Stimulated activated memory B cell treated with anti-CD40 and anti-IgM and Interleukin-4, amounts not matched to agents 10 μg/mL and 1 μg/mL and 100 μg/mL, for 72 hours (primary cell): ENCODE data around the gene MLEC.
"Not testable (repeated sequence)": the region's sequence is repeated elsewhere in the genome, so short reads cannot be mapped to it uniquely, and the experiment has no call there.

Source experiments
- ATAC-seq: fragments of 150-1000 bp; cut with Tn5 transposase; 2 replicates; pipeline ENCODE4 v1.10.0; 2021
- H3K27ac Mint-ChIP-seq: one replicate; pipeline ENCODE4 v1.8.0; 2022; ENCODE audit warnings: mild to moderate bottlenecking, mixed read lengths
- H3K27me3 Mint-ChIP-seq: one replicate; pipeline ENCODE4 v1.8.0; 2022; ENCODE audit warnings: mixed read lengths
- H3K36me3 Mint-ChIP-seq: one replicate; pipeline ENCODE4 v1.8.0; 2022; ENCODE audit warnings: mixed read lengths
- H3K4me1 Mint-ChIP-seq: one replicate; pipeline ENCODE4 v1.8.0; 2022; ENCODE audit warnings: mixed read lengths
- H3K4me3 Mint-ChIP-seq: one replicate; pipeline ENCODE4 v1.8.0; 2022; ENCODE audit warnings: mild to moderate bottlenecking, moderate library complexity, mixed read lengths
- H3K9me3 Mint-ChIP-seq: one replicate; pipeline ENCODE4 v1.8.0; 2022; ENCODE audit warnings: mixed read lengths

Gene MLEC

DNA sequence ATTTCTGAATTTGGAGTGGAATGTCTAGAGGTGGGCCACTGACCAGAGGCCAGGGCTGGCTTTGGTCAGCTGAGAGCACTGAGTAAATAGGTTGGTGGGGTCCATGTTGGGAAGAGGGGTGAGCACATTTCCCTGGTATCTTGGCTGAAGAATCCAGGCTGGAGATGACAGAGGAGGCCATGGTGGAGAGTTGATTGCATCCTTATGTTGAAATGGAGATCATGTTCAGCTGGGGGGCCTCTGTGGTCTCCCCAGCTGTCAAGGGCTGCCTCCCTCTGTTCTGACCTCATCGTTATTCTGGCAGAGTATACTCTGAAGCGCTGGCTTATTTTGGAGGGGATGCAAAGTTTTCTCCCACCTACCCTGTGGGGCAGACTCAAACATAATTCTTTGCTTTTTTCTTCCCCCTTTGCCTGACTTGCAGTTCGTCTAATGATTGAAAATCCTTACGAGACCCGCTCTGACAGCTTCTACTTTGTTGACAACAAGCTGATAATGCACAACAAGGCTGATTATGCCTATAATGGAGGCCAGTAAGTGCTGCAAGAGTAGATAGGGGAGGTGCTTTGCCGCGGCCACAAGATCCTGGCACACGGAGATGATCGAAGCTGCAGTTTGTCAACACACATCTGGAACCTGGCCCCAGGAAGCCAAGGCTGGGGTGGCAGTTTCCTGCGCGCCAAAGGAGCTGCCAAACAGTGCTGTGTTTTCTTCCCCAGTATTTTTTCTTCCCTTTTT, 32.7 kb downstream of the MLEC start:
- Mint-ChIP-seq H3K4me1 (peaks cover 28% of the 10 kb centered on the region), H3K27ac (no peak overlapping the region), H3K9me3 (no peaks in the 10 kb centered on the region), H3K27me3 (no peaks in the 10 kb centered on the region), H3K36me3 (peaks cover 71% of the 10 kb centered on the region), H3K4me3 (no peak overlapping the region)
- no peak for ATAC-seq

DNA sequence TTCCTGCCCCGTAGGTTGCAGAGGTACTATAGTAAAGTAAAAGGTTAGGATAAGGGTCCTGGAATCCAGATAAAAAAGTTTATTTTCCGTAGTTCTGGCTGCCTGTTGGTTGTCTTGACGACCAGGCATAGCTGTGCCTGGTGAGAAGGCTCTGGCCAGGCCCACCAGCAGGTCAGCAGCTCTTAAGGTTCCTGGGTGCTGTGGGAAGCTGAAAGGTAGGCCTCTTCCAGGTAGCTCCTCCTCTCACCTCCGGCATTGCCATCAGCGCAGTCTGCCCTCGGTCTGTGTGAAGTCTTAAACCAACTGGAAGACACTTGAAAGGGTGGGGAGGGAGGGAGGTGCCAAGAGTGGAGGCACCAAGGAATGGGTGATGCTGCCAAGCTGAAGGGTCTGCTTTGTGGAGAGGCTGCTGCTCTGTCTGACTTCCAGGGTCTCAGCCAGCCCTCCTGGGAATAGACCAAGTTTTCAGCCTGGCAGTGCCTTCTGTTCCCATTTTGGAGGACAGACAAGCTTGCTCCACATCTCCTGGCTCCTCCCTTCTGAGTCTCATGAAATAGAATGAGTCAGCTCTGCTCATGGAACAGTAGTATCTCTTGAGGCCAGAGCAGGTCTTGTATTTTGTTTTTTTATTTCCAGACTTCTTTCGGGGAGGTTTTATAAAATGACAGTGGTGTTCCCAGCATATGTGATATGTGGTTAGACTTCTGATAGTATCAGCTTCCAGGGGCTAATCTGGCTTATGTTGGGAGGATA, 33.5 kb downstream of the MLEC start:
- H3K27ac Mint-ChIP-seq, result no peak overlapping the region

DNA sequence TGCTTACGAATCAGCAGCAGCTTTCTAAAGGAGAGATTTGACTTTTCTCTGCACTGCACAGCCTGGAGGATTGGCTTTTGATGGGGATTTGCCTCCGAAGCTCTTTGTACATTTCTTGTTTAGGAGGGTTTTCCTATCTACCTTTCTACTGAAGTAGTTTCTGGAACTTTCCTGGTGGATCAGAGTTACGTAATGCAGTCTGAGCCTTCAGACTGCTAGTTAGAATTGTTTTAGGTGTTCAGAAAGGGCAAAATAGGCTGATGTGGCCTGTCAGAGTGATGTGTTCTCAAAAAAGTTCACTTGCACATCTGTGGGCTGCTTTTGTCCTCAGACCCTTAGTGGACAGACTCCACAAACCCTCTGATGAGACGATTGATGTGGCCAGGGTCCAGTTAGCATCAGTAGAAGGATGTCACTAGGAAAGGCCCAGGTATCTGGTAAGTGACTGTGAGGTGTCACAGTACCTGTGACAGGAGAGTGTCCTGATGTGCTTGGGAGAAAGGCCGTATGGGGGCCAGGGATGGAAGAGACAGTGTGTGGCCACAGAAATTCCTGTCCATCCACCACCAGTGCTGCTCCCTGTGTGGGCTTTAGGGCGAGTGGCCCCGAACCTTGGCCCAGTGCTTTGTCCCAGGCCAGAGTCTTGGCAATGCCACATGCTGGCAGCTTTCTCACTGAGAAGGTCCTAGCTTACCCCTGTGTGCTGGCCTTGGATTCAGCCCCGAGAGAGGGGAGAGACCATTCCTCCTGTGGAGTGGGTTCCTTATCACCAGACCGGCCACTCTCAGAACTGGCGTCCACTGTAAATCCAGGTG, 34.2 kb downstream of the MLEC start:
- Mint-ChIP-seq H3K27ac (no peak overlapping the region), H3K4me1 (peaks cover 40% of the 10 kb centered on the region), H3K27me3 (no peaks in the 10 kb centered on the region), H3K9me3 (no peaks in the 10 kb centered on the region), H3K4me3 (no peak overlapping the region), H3K36me3 (peaks cover 70% of the 10 kb centered on the region)
- no peak for ATAC-seq

More for the DNA sequence above, 33.5 kb downstream of the MLEC start:
- peaks cover 73% of the 10 kb centered on the region for H3K36me3 Mint-ChIP-seq
- no peak for ATAC-seq
- no peak overlapping the region for H3K4me3 Mint-ChIP-seq
- peaks cover 35% of the 10 kb centered on the region for H3K4me1 Mint-ChIP-seq
- H3K27me3 Mint-ChIP-seq, result no peaks in the 10 kb centered on the region
- H3K9me3 Mint-ChIP-seq, result no peaks in the 10 kb centered on the region

DNA sequence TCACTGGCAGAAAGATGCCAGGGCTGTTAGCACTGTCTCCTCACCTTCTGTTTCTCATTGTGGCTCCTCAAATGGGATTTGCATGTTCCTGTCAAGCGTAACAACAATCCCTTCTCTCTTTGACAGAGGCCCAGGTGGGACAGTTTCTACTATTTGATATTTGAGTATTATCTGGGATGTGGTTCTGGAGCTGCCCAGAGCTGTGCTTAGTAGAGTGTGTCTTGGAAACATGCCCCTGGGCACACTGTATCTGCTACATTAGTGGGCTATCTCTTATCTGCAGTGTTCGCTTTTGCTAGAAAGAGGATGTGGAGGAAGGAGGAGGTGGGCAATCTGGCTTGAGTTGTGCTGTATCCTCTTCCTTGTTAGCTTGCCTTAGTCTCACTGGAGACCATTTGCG, 34.9 kb downstream of the MLEC start:
- H3K27me3 Mint-ChIP-seq, result no peaks in the 10 kb centered on the region
- no peak for ATAC-seq
- no peak overlapping the region for H3K27ac Mint-ChIP-seq
- no peak overlapping the region for H3K4me3 Mint-ChIP-seq
- H3K4me1 Mint-ChIP-seq, result peaks cover 42% of the 10 kb centered on the region
- no peaks in the 10 kb centered on the region for H3K9me3 Mint-ChIP-seq
- H3K36me3 Mint-ChIP-seq, result peaks cover 63% of the 10 kb centered on the region

DNA sequence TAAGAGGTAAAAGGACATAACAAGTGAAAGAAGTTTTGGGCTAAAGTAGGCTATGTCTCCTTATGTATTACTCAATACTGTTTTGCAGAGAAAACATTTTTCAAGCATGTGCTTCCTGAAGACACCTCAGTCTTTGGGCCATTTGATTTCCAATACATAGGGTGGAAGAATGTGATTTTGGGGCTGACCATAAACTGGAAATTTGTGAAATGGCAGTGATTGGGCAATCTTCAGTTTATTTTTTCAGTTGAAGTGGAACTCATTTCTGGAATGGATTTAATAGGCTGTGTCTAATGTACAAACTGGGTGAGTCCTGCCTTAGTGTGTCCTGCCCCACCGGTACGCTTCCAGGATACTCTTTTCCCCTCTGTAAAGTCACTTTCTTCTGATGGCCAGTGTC, 35.8 kb downstream of the MLEC start:
- H3K4me1 Mint-ChIP-seq, result peaks cover 42% of the 10 kb centered on the region
- H3K9me3 Mint-ChIP-seq, result no peaks in the 10 kb centered on the region
- no peak overlapping the region for H3K27ac Mint-ChIP-seq
- no peak for ATAC-seq
- H3K4me3 Mint-ChIP-seq, result no peak overlapping the region
- no peaks in the 10 kb centered on the region for H3K27me3 Mint-ChIP-seq
- peaks cover 59% of the 10 kb centered on the region for H3K36me3 Mint-ChIP-seq

DNA sequence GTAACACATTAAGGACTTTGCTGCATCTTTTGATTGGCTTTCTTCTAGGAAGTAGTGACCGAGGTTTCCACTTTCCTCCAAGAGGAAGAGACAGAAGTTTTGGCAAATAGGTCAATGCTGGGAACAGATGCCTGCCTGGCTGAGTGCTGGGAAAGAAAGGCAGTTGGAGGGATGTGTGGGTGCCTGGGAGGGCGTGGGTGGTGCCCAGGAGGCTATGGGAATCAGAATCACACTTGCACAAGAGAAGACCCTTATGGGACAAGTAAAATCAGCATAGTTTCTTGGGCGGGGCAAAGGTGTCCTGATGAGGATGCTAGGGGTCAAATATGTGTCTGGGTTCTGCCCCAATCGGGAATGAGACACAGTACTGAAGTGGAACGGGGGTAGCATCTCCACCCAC, 37.8 kb downstream of the MLEC start:
- H3K36me3 Mint-ChIP-seq, result peaks cover 52% of the 10 kb centered on the region
- H3K9me3 Mint-ChIP-seq, result no peaks in the 10 kb centered on the region
- peak overlapping the region; percentile 81 for H3K4me3 Mint-ChIP-seq
- no peak overlapping the region for H3K27ac Mint-ChIP-seq
- H3K4me1 Mint-ChIP-seq, result peaks cover 36% of the 10 kb centered on the region
- H3K27me3 Mint-ChIP-seq, result no peaks in the 10 kb centered on the region
- no peak for ATAC-seq

DNA sequence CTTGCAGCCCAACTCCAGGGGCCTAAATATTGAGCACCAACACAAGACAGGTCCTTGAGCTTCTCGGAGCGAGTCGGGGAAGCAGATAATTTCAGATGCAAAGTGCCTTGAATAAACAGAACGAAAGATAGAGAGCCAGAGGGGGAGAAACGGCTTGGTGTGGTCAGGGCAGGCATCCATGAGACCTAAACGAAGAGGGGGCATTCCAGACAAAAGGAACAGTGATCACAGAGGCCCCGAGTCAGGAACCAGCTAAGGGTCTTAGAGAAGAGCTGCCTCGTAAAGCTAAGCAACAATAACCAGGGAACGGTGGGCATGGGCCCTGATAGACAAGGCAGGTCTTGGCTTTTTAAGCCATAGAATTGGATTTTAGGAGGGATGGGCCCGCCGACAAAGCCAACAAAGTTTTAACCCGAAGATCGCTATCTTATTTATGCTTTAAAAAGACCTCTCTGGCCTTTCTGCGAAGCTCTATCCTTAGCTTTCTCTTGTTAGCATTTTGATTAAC, 38.3 kb downstream of the MLEC start:
- H3K27ac Mint-ChIP-seq, result no peak overlapping the region
- ATAC-seq, result no peak

DNA sequence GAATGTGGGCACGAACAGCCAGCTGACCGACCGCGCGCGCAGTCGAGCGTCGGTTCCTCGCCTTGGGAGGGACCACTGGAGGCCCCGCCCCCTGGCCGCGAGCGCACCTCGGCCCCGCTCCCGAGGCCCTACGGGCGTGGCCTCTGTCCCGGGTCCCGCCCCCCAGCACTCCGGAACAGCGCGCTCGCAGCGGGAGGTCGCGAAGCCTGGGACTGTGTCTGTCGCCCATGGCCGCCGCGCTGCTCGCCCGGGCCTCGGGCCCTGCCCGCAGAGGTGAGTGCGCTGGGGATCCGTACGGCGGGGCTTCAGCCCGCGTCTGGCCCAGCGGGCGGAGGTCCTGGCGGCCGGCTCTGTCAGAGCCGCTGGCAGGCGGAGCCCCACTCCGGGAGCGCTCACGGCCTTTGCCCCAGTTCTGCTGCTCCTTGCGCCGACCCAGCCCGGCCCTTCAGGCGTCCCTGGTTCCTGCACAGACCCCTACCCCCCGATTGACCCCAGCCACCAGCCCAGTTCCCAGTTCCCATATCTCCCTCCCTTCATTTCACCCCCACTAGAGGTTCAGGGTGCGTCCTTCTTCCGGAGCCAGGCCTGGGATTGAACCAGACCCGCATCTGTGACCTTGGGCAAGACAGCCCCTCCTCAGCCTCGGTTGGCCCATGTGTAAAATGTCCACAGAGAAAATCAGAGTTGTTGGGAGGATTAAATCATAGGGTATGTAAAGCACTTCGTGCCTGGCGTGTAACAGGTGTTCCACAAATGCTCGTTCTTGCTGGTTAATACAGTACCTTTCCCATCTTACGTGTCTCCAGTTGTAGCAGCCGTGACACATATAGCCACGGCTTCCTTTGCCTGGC, 38.9 kb downstream of the MLEC start, which contains the start of gene ACADS:
Gene ACADS, plus strand, starts transcription at position 168 of the 851 bp plus-strand sequence. Its CDS starts 60 bp downstream, at position 228.
- H3K27me3 Mint-ChIP-seq, result no peaks in the 10 kb centered on the region
- peaks cover 51% of the 10 kb centered on the region for H3K36me3 Mint-ChIP-seq
- H3K4me3 Mint-ChIP-seq, result peak within 1 kb of the TSS; percentile 81
- H3K27ac Mint-ChIP-seq, result peak within 1 kb of the TSS; percentile 71
- no peaks in the 10 kb centered on the region for H3K9me3 Mint-ChIP-seq
- H3K4me1 Mint-ChIP-seq, result peaks cover 36% of the 10 kb centered on the region
- peak; percentile 100 for ATAC-seq

More for the DNA sequence above, 38.3 kb downstream of the MLEC start:
- H3K4me1 Mint-ChIP-seq, result peaks cover 36% of the 10 kb centered on the region
- no peaks in the 10 kb centered on the region for H3K9me3 Mint-ChIP-seq
- no peaks in the 10 kb centered on the region for H3K27me3 Mint-ChIP-seq
- H3K36me3 Mint-ChIP-seq, result peaks cover 52% of the 10 kb centered on the region
- peak overlapping the region; percentile 81 for H3K4me3 Mint-ChIP-seq

DNA sequence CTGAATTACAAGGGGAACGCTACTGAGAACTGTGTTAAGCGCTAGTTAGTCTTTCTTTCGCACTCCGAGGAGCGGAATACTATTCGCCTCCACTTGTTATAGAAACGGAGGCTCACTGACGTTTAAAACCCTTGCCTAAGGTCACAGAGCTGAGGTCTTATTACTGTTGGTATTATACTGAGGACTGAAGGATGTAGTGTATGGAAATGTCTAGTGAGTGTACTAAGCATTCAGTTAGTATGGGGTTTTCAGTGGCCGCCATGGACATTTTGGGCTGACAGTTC, 39.5 kb downstream of the MLEC start:
- Mint-ChIP-seq H3K4me3 (peak overlapping the region; percentile 81), H3K36me3 (peaks cover 47% of the 10 kb centered on the region), H3K9me3 (no peaks in the 10 kb centered on the region), H3K27ac (peak overlapping the region; percentile 71), H3K4me1 (peaks cover 31% of the 10 kb centered on the region), H3K27me3 (no peaks in the 10 kb centered on the region)
- ATAC-seq, result no peak

DNA sequence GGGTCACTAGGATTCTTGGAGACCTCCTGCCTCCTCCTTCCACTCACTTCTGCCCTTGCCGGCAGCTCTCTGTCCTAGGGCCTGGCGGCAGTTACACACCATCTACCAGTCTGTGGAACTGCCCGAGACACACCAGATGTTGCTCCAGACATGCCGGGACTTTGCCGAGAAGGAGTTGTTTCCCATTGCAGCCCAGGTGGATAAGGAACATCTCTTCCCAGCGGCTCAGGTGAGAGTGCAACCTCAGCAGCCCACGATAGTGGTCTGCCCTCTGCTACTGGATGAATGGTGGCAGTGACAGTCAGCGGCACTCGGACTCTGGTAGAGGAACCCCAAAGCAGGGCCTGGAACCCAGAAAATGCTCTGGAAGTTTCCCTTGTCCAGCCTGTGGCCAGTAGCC, 40.0 kb downstream of the MLEC start:
- no peak for ATAC-seq
- Mint-ChIP-seq H3K27me3 (no peaks in the 10 kb centered on the region), H3K4me1 (peaks cover 26% of the 10 kb centered on the region), H3K27ac (no peak overlapping the region), H3K9me3 (no peaks in the 10 kb centered on the region), H3K4me3 (no peak overlapping the region), H3K36me3 (peaks cover 47% of the 10 kb centered on the region)

DNA sequence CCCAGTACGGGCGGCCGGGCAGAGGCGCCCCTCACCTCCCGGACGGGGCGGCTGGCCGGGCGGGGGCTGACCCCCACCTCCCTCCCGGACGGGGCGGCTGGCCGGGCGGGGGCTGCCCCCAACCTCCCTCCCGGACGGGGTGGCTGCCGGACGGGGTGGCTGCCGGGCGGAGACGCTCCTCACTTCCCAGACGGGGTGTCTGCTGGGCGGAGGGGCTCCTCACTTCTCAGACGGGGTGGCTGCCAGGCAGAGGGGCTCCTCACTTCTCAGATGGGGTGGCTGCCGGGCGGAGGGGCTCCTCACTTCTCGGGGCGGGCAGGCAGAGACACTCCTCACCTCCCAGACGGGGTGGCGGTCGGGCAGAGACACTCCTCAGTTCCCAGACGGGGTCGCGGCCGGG, 45.2 kb downstream of the MLEC start:
- not testable (repeated sequence) for H3K4me1 Mint-ChIP-seq, H3K27ac Mint-ChIP-seq, H3K9me3 Mint-ChIP-seq, ATAC-seq, H3K4me3 Mint-ChIP-seq, H3K27me3 Mint-ChIP-seq
- peaks cover 30% of the 10 kb centered on the region for H3K36me3 Mint-ChIP-seq

DNA sequence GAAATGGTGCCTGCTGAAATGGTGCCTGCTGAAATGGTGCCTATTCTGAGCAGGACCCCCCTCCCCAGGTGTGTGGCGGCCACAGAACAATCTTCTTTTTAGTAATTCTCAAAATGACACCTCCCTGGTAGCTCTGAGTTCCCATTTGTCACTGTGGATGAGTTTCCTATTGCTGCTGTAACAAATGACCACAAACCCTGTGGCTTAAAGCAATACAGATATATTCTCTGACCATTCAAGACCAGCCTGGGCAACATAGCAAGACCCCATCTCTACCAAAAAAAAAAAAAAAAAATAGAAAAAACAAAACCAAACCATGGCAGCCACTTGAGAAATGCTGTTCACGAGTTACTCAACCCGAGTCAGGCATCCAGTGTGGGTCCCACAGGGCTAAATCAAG, 46.6 kb downstream of the MLEC start:
- Mint-ChIP-seq H3K36me3 (peaks cover 25% of the 10 kb centered on the region), H3K27me3 (no peaks in the 10 kb centered on the region), H3K27ac (no peak overlapping the region), H3K9me3 (no peaks in the 10 kb centered on the region), H3K4me3 (no peak overlapping the region), H3K4me1 (no peaks in the 10 kb centered on the region)
- no peak for ATAC-seq

DNA sequence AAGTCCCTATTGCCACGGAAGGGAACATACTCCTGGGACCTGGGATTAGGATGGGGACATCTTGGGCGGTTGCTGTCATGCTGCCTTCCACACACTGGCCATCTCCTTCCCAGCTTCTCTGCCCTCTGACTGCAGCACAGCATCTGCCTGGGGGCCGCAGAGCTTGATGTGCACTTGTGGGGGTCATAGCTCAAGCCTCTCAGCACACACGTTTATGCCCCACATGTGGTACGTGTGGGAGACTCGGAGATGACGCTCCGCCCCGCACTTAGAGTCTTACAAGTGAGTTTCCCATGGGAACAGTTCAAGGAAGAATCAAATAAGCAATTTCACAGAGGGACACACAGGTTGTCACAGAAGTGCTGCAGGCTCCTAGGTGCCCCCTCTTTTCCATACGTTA, 47.3 kb downstream of the MLEC start:
- H3K27me3 Mint-ChIP-seq, result no peaks in the 10 kb centered on the region
- no peak overlapping the region for H3K27ac Mint-ChIP-seq

DNA sequence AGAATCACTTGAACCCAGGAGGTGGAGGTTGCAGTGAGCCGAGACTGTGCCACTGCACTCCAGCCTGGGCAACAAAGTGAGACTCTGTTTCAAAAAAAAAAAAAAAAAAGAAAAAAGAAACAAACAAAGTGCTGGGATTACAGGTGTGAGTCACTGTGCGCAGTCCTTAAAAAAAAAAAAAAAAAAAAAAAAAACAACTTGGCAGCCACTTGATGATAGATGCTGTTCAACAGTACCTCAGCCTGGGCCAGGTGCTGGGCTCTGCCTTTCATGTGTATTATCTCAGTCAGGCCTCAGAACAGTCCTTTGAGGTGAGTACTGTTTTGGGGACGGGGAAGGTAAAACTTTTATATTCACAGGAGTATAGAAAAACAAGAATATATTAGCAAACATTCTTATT, 48.2 kb downstream of the MLEC start:
- Mint-ChIP-seq H3K4me1 (no peaks in the 10 kb centered on the region), H3K27me3 (no peaks in the 10 kb centered on the region), H3K4me3 (no peak overlapping the region)

More for the DNA sequence above, 47.3 kb downstream of the MLEC start:
- H3K36me3 Mint-ChIP-seq, result peaks cover 24% of the 10 kb centered on the region
- H3K4me1 Mint-ChIP-seq, result no peaks in the 10 kb centered on the region
- ATAC-seq, result no peak
- H3K9me3 Mint-ChIP-seq, result no peaks in the 10 kb centered on the region
- no peak overlapping the region for H3K4me3 Mint-ChIP-seq

More for the DNA sequence above, 48.2 kb downstream of the MLEC start:
- Mint-ChIP-seq H3K9me3 (no peaks in the 10 kb centered on the region), H3K36me3 (peaks cover 15% of the 10 kb centered on the region), H3K27ac (no peak overlapping the region)
- ATAC-seq, result no peak
